Astrocyte of the spinal cord (primary cell): Measurements from ENCODE around the gene RBM47.
"Not testable (repeated sequence)": the region's sequence is repeated elsewhere in the genome, so short reads cannot be mapped to it uniquely, and the experiment has no call there.

ENCODE experiments used
- DNase-seq: peaks from one replicate; pipeline ENCODE4 v3.0.0; 2011; ENCODE audit warnings: low read depth, low spot score
- H3K4me3 ChIP-seq: 2 replicates; pipeline ENCODE4 v1.5.1; 2011; ENCODE audit warnings: low read depth, mild to moderate bottlenecking, low read length, moderate library complexity
- CTCF ChIP-seq: IDR thresholded peaks from 2 replicates; pipeline ENCODE4 v1.5.1; 2012; ENCODE audit warnings: low read depth, mild to moderate bottlenecking, low read length, inconsistent platforms
- in situ Hi-C: cut with HindIII; loops from 2 replicates; pipeline ENCODE4 v1.10.0; 2017; ENCODE audit warnings: low sequenced_read_pairs

The RBM47 gene

GRCh38 chr4:40434126-40434687 is 195.5 kb downstream of the RBM47 start:
- H3K4me3 ChIP-seq: no peak overlapping the region
- in situ Hi-C loops: no loop called here
- no peak for DNase-seq
- no peak for TF ChIP-seq CTCF

- in situ Hi-C loops: no loop called here
- TF ChIP-seq CTCF: no peak
- H3K4me3 ChIP-seq: no peak overlapping the region
- no peak for DNase-seq
Measured at GRCh38 chr4:40432504-40432903, 197.2 kb downstream of the RBM47 start.

GRCh38 chr4:40427871-40428270 is 201.8 kb downstream of the RBM47 start:
- in situ Hi-C loops: not testable (repeated sequence)

GRCh38 chr4:40427128-40427527 is 202.5 kb downstream of the RBM47 start:
- in situ Hi-C loops: no loop called here
- no peak for DNase-seq
- no peak for TF ChIP-seq CTCF
- no peak overlapping the region for H3K4me3 ChIP-seq

More at GRCh38 chr4:40427871-40428270, 201.8 kb downstream of the RBM47 start:
- not testable (repeated sequence) for DNase-seq, H3K4me3 ChIP-seq

- no peak for DNase-seq
- no peak for TF ChIP-seq CTCF
- H3K4me3 ChIP-seq: no peak overlapping the region
- in situ Hi-C loops: no loop called here
Measured at GRCh38 chr4:40425799-40426574, 203.7 kb downstream of the RBM47 start.

- peak; percentile 4 for DNase-seq
- in situ Hi-C loops: no loop called here
- no peak for TF ChIP-seq CTCF
- H3K4me3 ChIP-seq: no peak overlapping the region
Measured at GRCh38 chr4:40423735-40424134, 205.9 kb downstream of the RBM47 start.
